Measurements from ENCODE around the gene XRN2. TPM values are rescaled to one million over a fixed set of nuclear protein-coding genes. Genes with fewer than 3 reads are reported as not detected.
"Not testable (repeated sequence)": the region's sequence is repeated elsewhere in the genome, so short reads cannot be mapped to it uniquely, and the experiment has no call there.

XRN2 gene
- polyA plus RNA-seq, 1 donor: 44.0 TPM

- DNase-seq: no peak
These were observed 41.8 kb downstream of the XRN2 start for GRCh38 chr20:21344961-21345360.

GRCh38 chr20:21352703-21353102 lies 49.6 kb downstream of the XRN2 start:
- no peak for DNase-seq

GRCh38 chr20:21353236-21353635 lies 50.1 kb downstream of the XRN2 start:
- no peak for DNase-seq

- DNase-seq: no peak
These were observed 52.9 kb downstream of the XRN2 start for GRCh38 chr20:21355981-21356380.

DNA sequence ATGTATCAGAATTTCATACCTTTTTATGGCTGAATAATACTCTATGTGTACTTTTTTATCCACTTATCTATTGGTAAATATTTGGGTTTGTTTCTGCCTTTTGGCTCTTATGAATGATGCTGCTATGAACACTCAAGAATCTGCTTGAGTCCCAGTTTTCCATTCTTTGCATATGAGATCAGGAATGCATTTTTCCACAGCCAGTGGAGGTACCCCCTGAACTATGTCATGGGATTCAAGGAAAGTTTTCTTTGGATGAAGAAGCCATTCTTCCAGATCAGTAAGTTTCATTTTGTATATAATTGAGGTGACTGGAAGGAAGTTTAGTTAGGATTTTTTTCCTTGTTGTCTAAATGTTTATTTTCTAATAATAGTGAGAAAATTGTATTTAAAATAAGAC lies 53.3 kb downstream of the XRN2 start:
- no peak for DNase-seq

- no peak for DNase-seq
These were observed 54.7 kb downstream of the XRN2 start for GRCh38 chr20:21357844-21358243.

DNA sequence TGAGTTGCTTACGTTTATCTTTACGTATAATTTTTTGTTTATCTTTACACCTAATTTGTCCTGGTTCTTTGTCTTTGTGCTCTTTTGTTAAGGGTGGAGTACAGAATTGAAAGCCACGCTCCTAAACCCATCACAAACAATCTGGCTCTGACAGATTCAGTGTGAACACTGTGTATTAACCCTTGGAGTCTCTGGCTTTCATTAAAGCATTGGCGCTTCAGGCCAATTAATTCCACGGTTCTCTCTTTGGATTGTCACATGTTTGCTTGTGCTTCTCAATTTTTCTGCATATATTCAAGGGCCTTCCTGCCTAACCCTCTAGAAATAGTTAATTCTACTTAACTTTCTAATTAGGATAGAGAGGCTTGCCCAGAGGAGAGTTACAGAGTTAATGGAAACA lies 55.6 kb downstream of the XRN2 start:
- DNase-seq: no peak

GRCh38 chr20:21360705-21361104 lies 57.6 kb downstream of the XRN2 start:
- no peak for DNase-seq

- no peak for DNase-seq
These were observed 58.1 kb downstream of the XRN2 start for GRCh38 chr20:21361266-21361665.

DNA sequence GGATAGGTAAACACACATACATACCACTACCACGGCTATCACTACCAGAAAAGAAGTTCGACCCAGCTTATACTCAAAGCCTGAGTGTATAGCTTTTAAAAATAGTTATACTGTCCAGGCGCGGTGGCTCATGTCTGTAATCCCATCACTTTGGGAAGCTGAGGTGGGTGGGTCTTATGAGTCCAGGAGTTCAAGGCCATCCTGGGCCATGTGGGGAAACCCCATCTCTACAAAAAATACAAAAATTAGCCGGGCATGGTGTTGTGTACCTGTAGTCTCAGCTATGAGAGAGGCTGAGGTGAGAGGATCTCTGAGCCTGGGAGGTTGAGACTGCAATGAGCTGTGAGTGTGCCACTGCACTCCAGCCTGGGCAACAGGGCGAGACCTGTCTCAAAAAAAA lies 61.3 kb downstream of the XRN2 start:
- DNase-seq: no peak

DNA sequence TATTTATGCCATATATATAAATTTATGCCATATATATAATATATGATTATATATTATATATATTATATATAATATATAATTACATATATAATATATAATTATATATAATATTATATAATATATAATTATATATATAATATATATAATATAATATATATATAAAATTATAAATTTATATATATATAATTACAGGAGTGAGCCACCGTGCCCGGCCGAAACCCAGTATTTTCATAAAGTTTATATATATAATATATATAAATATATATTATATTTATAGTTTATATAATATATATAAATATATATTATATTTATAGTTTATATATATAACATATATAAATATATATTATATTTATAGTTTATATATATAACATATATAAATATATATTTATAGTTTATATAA lies 62.6 kb downstream of the XRN2 start:
- DNase-seq: no peak

DNA sequence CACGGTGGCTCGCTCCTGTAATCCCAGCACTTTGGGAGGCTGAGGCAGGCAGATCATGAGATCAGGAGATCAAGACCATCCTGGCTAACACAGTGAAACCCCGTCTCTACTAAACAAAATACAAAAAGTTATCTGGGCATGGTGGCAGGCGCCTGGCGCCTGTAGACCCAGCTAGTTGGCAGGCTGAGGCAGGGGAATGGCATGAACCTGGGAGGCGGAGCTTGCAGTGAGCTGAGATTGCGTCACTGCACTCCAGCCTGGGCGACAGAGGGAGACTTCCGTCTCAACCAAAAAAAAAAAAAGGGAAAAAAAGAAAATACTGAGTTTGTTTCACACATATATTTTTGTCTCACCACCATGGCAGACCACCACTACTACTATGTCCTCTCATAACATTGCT lies 63.1 kb downstream of the XRN2 start:
- DNase-seq: not testable (repeated sequence)

- no peak for DNase-seq
These were observed 65.7 kb downstream of the XRN2 start for GRCh38 chr20:21368791-21369190.

- DNase-seq: no peak
These were observed 68.1 kb downstream of the XRN2 start for GRCh38 chr20:21371193-21371592.

GRCh38 chr20:21372016-21372415 lies 68.9 kb downstream of the XRN2 start:
- no peak for DNase-seq

DNA sequence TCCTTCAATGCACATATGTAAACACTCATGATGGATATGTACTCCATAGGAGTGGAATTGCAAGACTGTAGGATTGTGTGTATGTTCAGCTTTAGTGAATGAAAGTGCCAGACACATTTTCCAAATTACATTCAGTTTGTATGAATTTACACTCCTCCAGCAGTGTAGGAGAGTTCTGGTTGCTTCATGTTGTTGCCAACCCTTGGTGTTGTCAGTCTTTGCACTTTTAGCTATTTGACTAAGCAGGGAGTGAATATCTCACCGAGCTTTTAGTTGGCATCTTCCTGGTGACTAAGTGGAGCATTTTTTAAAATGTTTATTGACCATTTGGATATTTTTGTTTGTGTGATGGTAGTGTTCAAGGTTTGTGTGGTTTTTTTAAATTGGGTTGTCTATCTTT lies 70.3 kb downstream of the XRN2 start:
- no peak for DNase-seq

DNA sequence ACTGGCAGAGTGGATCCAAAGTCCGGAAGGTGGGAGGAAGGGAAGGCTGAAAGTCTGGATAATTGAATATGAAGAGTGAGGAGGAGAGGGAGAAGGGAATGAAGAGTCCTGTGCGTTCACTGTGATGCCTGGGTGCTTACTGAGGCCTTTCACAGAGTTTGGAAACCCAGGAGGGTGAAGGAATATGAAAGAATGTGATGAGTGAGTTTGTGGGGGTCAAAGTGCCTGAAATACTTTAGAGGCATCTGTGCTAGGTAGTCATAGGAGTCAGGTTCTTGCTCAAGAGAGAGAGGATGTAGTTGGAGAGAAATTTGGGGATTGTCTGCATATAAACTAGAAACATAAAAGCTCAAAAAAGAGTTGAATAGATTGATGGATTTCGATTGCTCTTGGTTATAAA lies 73.5 kb downstream of the XRN2 start:
- no peak for DNase-seq

DNA sequence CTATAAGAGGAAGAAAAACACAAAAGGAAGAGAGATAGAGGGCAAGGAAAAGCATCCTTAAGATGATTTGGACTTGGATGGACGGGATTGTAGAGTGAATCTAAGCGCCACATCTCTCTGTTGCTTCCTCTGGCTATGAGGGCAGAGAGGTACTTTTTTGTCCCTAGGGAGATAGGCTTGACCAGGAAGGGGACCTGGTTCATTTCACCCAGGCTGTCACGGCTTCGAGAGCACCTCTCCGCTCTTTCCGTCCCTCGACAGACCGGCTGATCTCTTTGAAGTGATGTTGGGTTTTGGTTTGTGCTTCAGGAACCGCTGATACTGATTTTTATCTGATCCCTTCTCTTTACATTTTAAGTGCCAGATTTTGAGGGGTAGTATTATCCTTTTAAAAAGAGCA lies 74.6 kb downstream of the XRN2 start:
- DNase-seq: no peak

DNA sequence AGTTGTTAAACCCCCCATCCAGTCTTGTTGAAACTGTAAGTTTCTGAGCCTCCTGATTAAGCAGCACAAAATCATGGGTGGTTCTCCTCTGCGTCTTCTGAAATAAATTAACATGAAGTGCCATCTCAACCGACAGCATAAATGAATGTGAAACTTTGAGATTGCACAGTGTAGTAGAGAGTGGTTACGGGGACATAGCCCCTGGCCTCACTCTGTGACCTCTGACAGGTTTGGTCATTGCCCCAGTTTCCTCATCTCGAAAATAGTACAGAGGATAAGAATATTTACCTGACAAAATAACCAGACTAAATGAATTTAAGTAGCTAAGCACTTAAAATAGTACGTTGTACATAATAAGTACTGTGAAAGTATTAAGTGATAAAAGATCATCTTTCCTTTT lies 75.1 kb downstream of the XRN2 start:
- DNase-seq: no peak

GRCh38 chr20:21380711-21381110 lies 77.6 kb downstream of the XRN2 start:
- DNase-seq: no peak

DNA sequence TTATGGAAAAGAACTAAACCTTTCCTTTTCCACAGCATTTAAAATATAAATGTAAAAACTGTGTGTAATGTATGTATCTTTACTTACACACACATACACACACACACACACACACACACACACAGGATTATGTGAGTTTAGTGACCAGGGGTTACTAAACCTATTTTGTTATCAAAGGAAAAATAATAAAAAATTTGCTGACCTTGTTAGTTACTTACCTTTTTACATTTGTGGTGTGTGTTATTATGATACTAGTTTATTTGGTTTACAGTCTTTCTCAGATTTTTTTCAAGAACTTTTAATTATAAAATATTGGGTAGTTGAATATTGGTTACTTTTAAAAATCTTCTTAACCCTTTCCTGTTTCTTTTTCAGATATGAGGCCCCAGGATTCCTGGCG lies 78.5 kb downstream of the XRN2 start:
- no peak for DNase-seq

DNA sequence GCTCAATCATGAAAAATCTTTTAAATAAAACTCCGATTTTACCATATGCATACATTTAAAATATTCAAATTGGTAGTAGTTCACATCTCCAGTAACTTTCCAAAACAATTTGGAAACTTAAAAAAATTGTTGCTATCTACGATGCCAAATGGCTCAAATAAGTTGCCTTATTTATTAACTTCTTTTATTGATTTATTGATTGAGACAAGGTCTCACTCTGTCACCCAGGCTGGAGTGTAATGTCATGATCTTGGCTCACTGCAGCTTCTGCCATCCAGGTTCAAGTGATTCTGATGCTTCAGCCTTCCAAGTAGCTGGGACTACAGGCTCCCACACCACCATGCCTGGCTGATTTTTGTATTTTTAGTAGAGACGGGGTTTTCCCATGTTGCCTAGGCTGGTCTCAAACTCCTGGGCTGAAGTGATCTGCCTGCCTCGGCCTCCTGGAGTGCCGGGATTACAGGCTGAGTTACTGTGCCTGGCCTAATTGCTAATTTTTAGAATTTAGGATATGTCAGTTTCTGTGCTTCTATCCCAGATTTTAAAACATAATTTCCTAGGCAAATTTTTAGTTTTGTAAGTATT lies 81.3 kb downstream of the XRN2 start:
- no peak for DNase-seq

DNA sequence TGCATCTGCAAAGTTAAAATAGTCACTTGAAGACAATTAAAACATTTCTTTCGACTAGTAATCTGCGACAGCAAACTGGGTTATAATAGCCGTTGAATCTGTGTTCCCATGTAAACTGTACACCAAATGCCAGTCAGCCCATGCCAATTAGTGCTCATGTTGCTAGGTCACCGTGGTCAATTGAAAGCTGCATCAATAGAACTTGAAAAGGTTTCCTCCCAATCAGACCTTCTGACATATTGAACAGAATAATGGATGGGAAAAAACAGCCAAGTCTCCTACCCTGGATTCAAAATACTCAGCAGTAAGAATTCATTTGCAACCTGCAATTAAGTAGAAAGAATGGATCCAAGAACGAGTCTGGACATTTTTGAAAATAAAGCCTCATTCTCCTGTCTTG lies 83.0 kb downstream of the XRN2 start:
- DNase-seq: no peak

GRCh38 chr20:21387528-21387927 lies 84.4 kb downstream of the XRN2 start:
- DNase-seq: no peak

DNA sequence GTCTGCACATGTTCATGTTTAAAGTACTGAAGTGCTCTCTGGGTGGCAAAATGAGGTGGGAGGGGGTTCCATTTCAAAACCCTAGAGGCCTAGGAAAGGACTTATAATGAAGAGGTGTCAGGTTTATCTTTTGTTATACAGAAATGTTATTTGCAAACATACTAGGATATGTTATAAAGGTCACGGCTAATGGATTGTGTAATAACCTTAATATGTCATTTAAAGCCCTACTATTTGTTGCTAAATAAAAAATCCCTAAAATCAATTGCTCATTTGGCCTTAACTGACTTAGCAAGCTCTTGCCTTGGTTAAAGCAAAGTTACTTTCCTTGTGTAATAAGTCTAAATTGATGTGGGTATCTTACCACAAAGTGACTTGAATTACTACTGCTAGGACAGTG lies 85.4 kb downstream of the XRN2 start:
- no peak for DNase-seq

- no peak for DNase-seq
These were observed 86.2 kb downstream of the XRN2 start for GRCh38 chr20:21389368-21389767.
